Tibial artery (tissue), 4 donors: ENCODE measurements around the gene P2RX1.
A peak's percentile ranks its signal among the peaks of the same experiment; 100 is the strongest.

Experiments used
- DNase-seq, 2 donors: peaks; one replicate each; pipeline ENCODE4 v3.0.0-alpha.2; 2019
- H3K27ac ChIP-seq, 2 donors: fragments of 200-600 bp; sonication (generic) in 1 of 2; 1 replicate in 1 of 2; 2 replicates in 1 of 2; pipeline ENCODE4 v1.5.1; 2018 to 2019; ENCODE audit warnings: mild to moderate bottlenecking in 1 of 2
- H3K27me3 ChIP-seq, 2 donors: fragments of 200-600 bp; sonication (generic) in 1 of 2; one replicate each; pipeline versions ENCODE4 v1.5.1 to v1.6.0; 2016 to 2019
- H3K36me3 ChIP-seq, 3 donors: fragments of 200-600 bp; sonication (generic) in 2 of 3; one replicate each; pipeline ENCODE4 v1.5.1; 2016 to 2019; ENCODE audit warnings: mild to moderate bottlenecking in 2 of 3
- H3K4me1 ChIP-seq, 4 donors: fragments of 200-600 bp; sonication (generic) in 2 of 4; 1 replicate in 3 of 4; 2 replicates in 1 of 4; pipeline ENCODE4 v1.5.1; 2016 to 2019
- H3K4me3 ChIP-seq, 2 donors: fragments of 200-600 bp; sonication (generic) in 1 of 2; 1 replicate in 1 of 2; 2 replicates in 1 of 2; pipeline ENCODE4 v1.5.1; 2018 to 2019; ENCODE audit warnings: mild to moderate bottlenecking in 2 of 2
- H3K9me3 ChIP-seq, 3 donors: fragments of 200-600 bp; sonication (generic) in 1 of 3; one replicate each; pipeline ENCODE4 v1.5.1; 2016 to 2019
- CTCF ChIP-seq, 2 experiments: fragments of 200-600 bp in 1 of 2; fragments of 450-650 bp in 1 of 2; IDR thresholded peaks; one replicate each; pipeline ENCODE4 v1.5.1; 2017 to 2019; ENCODE audit warnings: antibody characterized with exemption in 2 of 2, mild to moderate bottlenecking in 1 of 2, moderate library complexity in 1 of 2
- intact Hi-C: fragments of 100-400 bp; cut with DNase I; formaldehyde crosslinking; loops from one replicate; pipeline ENCODE4 v1.15.0; 2023; ENCODE audit warnings: low total_unique reads

The P2RX1 gene

GRCh38 chr17:3962965-3963236 is 46.6 kb upstream of the P2RX1 start:
- peak overlapping the region; percentile 16 to 34 for H3K27ac ChIP-seq
- TF ChIP-seq CTCF (IDR thresholded peaks at IDR 0.05) = no peak
- H3K4me3 ChIP-seq = peak overlapping the region; percentile 45 to 55
- H3K36me3 ChIP-seq = no peaks in the 10 kb centered on the region
- no peaks in the 10 kb centered on the region for H3K9me3 ChIP-seq
- no peak for DNase-seq
- H3K27me3 ChIP-seq = peaks cover 0 to 48% of the 10 kb centered on the region in 2 donors
- peaks cover 4 to 58% (median 31%) of the 10 kb centered on the region in 4 donors for H3K4me1 ChIP-seq
- intact Hi-C loops = no loop called here

- peaks cover 0 to 48% of the 10 kb centered on the region in 2 donors for H3K27me3 ChIP-seq
- peaks cover 4 to 58% (median 31%) of the 10 kb centered on the region in 4 donors for H3K4me1 ChIP-seq
- TF ChIP-seq CTCF (IDR thresholded peaks at IDR 0.05) = no peak
- intact Hi-C loops = no loop called here
- no peak overlapping the region for H3K27ac ChIP-seq
- no peak for DNase-seq
- H3K4me3 ChIP-seq = peak overlapping the region in 1 of 2 donors; percentile 55
- no peaks in the 10 kb centered on the region for H3K9me3 ChIP-seq
- no peaks in the 10 kb centered on the region for H3K36me3 ChIP-seq
Observed at GRCh38 chr17:3962217-3962964, 46.1 kb upstream of the P2RX1 start.

DNA sequence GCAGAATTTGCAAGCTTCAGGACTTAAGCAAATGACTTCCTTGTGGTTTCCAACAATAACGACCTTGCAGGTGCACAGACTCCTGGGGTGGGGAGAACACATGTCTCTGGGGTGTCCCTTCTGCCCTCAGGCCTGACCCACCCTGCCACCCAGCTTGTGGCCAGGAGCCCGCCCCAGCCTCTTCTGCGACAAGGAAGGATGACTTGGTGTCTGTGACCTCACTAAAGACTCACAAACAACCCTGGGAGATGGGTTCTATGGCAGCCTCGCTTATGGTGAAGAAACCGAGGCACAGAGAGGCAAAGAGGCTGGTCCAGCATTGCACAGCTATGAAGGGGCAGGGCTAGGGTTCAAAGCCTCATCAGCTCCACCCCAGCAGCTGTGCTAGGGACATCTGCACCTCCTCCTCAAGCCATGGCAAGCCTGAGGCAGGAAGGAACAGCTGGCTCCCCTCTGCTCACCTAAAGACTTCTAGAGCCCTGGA is 45.3 kb upstream of the P2RX1 start:
- intact Hi-C loops = no loop called here
- no peaks in the 10 kb centered on the region for H3K9me3 ChIP-seq
- peaks cover 0 to 48% of the 10 kb centered on the region in 2 donors for H3K27me3 ChIP-seq
- no peak for TF ChIP-seq CTCF (IDR thresholded peaks at IDR 0.05)
- H3K4me1 ChIP-seq = peaks cover 4 to 58% (median 31%) of the 10 kb centered on the region in 4 donors
- H3K4me3 ChIP-seq = no peak overlapping the region
- H3K36me3 ChIP-seq = no peaks in the 10 kb centered on the region
- no peak overlapping the region for H3K27ac ChIP-seq
- no peak for DNase-seq

GRCh38 chr17:3960764-3961163 is 44.5 kb upstream of the P2RX1 start:
- Histone ChIP-seq H3K27me3 (peaks cover 0 to 48% of the 10 kb centered on the region in 2 donors), H3K9me3 (no peaks in the 10 kb centered on the region), H3K36me3 (no peaks in the 10 kb centered on the region), H3K4me3 (no peak overlapping the region), H3K4me1 (peaks cover 4 to 58% (median 31%) of the 10 kb centered on the region in 4 donors), H3K27ac (no peak overlapping the region)
- intact Hi-C loops = no loop called here
- TF ChIP-seq CTCF (IDR thresholded peaks at IDR 0.05) = no peak
- no peak for DNase-seq

DNA sequence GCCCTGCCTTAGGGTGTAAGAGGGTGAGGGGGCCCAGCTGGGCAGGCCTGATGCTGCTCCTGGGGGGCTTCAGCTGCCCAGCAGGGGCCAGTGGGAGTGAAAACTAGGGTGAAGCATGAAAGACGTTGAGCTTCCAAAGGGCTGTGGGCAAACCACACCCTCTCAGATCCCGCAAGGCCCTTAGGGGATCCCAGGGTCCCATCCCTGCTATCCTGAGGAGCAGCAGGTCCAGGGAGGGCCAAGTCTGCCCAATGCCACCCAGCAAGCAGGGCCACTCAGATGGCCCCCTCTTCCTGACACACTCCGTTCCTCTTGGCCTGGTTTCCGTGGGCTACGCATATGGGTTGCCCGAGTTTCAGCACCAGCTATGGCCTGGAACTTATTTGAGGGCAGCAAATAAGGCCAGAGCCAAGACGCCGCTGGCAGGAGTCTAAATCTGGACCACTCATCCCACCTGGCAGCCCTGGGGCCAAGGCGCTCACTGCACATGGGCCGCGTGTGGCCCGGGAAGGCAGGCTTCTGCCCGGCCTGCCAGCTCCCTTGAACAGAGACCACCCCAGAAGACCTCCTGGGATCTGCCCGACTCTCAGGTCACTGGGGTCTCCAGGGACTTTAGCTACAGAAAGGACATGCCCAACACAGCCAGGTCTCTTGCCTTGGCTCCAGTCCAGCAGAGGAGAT is 43.8 kb upstream of the P2RX1 start:
- TF ChIP-seq CTCF (IDR thresholded peaks at IDR 0.05) = no peak
- peaks cover 0 to 48% of the 10 kb centered on the region in 2 donors for H3K27me3 ChIP-seq
- DNase-seq = no peak
- H3K36me3 ChIP-seq = no peaks in the 10 kb centered on the region
- H3K9me3 ChIP-seq = no peaks in the 10 kb centered on the region
- H3K27ac ChIP-seq = no peak overlapping the region
- H3K4me1 ChIP-seq = peaks cover 4 to 53% (median 28%) of the 10 kb centered on the region in 4 donors
- no peak overlapping the region for H3K4me3 ChIP-seq
- intact Hi-C loops = no loop called here
